HG03025 (cell line): ENCODE measurements around the gene LRP1B.

Source experiments
- ATAC-seq: cut with Tn5 transposase; IDR thresholded peaks from one replicate; pipeline ENCODE4 v1.9.1; 2021; ENCODE audit warnings: mild to moderate bottlenecking, moderate library complexity; ENCODE audit not compliant: unreplicated experiment, low FRiP score

Gene LRP1B

GRCh38 chr2:141704541-141704940, 426.3 kb downstream of the LRP1B start:
- no peak for ATAC-seq

DNA sequence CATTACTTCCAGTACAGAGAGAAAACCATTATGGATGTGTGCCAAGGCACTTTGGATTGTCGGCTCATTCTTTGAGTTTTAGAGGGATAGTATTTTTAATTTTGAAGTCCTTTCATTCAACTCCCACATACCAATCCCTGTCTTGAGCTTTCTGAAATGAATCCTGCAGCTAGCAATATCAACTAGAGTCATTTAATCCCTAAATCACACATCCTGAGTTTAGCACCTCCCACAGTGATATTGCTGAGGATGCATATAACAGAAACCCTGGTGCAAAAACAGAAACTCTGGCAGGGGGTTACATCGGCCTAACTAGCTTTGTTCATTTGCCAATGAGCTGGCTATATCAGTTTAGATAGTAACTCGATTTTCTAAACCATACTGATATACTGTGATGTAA, 427.3 kb downstream of the LRP1B start:
- no peak for ATAC-seq

GRCh38 chr2:141701618-141702017, 429.2 kb downstream of the LRP1B start:
- no peak for ATAC-seq

DNA sequence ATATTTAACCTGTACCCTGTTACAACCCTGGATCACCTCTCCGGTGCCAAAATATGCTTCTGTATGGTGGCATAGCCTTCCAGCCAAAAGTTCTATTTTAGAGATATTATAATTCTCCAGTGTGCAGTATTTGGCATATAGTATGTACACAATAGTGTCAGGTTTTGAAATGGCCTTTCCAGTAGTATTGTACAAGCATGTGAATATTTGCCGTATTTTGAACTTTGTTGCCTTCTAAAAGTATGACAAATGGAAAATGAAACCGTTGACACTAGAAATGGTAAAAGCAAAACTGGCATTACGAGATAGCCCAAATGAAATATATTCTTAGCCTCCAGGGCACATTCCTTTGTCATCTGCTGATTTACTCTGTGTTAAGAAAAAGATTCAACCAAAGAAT, 431.2 kb downstream of the LRP1B start:
- no peak for ATAC-seq

GRCh38 chr2:141698500-141698899, 432.3 kb downstream of the LRP1B start:
- ATAC-seq: no peak

DNA sequence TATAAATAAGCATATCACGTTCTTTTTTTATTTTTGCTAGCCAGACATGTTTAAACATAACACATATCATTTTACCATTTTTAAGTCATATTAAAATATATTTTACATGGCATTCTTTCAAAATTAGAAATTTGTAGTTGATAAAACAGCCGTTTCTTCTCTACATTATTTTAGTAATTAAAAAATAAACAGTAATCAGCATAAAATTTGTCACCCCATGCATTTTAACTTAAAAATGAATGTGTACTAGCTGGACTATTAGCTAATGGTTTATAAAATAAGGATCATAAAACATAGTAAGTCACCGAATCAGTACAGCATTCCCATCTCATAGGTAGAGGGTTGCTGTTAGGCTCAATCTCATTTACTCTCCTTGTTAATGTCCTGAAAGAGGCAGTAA, 433.8 kb downstream of the LRP1B start:
- no peak for ATAC-seq

- no peak for ATAC-seq
Measured at GRCh38 chr2:141694180-141694579, 436.6 kb downstream of the LRP1B start.

- no peak for ATAC-seq
Measured at GRCh38 chr2:141692829-141693228, 438.0 kb downstream of the LRP1B start.

DNA sequence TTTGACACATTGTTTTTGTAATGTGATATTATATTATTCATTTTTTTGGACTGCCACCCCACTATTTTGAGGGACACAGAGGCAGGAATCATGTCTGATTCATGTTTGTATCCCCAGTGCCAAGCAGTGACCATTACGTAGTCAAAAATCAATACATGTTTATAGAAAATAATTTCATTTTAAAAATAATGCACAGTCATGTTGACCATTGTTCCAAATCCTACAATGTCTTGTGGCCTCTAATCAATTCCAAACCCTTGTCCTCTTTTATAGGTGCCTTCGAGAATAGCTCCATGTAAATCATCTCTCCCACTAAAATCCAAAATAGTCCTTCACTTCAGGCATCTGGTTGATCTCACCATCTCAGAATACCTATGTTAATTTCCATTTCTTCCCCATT, 454.7 kb downstream of the LRP1B start:
- no peak for ATAC-seq

DNA sequence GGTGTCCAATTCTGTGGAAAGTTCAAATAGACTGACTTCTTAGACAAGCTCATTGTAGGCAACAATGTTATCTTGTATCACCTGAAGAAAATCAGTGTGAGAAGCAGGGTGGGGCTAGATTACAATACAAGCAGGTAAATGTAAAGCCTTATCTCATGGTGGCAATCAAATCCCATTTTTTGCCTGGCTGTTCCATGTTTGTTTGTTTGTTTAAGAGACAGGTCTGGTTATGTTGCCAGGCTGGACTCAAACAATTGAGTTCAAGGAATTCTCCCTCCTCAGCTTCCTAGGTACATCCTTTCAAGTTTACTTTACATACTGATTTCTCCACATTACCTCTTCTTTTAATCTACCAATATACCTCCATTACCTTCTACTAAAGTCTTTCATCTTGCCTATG, 464.6 kb downstream of the LRP1B start:
- ATAC-seq: no peak

DNA sequence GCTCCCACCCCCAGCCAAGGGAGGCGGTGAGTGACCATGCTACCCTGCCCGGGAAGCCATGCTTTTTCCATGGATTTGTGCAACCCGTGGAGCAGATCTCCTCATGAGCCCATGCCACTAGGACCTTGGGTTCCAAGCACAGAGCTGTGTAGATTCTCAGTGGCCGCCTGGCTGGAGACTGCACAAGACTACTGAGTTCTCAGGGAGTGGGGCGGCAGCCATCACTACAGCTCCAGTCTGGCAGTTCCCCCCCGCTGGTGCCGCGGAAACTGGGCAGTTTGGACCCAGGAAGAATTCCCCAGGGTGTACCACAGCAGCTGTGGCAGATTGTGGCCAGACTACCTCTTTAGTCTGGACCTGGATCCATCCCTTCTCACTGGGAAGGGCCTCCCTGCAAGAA, 470.6 kb downstream of the LRP1B start:
- ATAC-seq: no peak

GRCh38 chr2:141654311-141654710, 476.5 kb downstream of the LRP1B start:
- no peak for ATAC-seq

GRCh38 chr2:141653184-141653583, 477.6 kb downstream of the LRP1B start:
- no peak for ATAC-seq

DNA sequence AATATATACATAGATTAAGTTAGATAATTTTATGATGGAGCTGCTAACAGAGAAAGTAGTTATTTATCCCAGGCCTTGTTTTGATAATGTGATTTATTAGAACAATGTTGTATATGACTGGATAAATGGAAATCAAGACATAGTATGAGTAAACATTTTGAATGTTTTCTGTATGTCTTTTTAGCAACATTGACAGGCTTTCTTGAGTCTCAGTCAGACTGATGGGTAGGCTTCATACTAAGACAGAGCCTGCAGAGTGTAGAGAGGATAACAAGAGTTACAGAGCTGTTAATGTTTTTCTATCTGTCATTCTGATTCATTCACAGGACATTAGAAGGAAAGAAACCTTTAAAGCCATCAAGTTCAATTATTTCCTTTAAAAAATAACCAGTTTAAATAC, 478.5 kb downstream of the LRP1B start:
- ATAC-seq: no peak

- no peak for ATAC-seq
Measured at GRCh38 chr2:141647353-141647752, 483.5 kb downstream of the LRP1B start.

- no peak for ATAC-seq
Measured at GRCh38 chr2:141641462-141641861, 489.4 kb downstream of the LRP1B start.

GRCh38 chr2:141639809-141640208, 491.0 kb downstream of the LRP1B start:
- ATAC-seq: no peak

DNA sequence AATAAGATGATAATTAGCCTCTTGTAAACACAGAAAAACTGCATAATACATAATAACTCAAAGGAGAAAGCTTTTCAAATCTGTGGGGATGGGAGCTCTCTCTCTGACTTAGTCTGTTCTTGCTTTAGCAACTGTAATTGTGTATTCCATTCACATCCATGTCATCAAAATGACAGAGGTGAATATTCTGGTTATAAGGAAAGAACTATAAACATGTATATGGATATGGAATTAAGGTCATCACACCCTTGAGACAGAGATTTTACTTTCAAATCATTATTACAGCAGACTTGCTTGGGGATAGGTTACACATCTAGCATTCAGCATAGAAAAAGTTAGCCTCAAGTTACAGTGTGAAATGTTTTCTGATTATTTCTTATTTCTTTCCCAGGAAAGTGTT, 497.7 kb downstream of the LRP1B start:
- ATAC-seq: no peak

- ATAC-seq: no peak
Measured at GRCh38 chr2:141630407-141630930, 500.3 kb downstream of the LRP1B start.

- ATAC-seq: no peak
Measured at GRCh38 chr2:141620372-141620771, 510.4 kb downstream of the LRP1B start.

DNA sequence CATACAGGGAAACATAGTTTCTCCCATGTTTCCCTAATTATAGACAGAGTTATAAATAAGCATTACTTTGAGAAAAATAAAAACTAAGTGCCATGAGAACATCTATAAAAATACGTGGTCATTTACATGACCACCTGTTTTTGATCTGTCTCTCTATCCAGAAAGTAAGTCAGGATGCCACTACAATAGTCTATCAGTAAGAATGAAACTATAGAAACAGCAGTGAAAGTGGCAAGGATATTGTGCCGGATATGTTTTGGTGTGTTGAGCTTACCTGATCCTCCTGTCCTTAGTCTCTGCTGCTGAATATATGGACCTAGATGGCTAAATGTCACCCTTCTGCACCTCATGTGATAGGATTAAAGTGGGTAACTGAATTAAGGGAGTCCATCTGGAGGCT, 512.4 kb downstream of the LRP1B start:
- ATAC-seq: no peak

DNA sequence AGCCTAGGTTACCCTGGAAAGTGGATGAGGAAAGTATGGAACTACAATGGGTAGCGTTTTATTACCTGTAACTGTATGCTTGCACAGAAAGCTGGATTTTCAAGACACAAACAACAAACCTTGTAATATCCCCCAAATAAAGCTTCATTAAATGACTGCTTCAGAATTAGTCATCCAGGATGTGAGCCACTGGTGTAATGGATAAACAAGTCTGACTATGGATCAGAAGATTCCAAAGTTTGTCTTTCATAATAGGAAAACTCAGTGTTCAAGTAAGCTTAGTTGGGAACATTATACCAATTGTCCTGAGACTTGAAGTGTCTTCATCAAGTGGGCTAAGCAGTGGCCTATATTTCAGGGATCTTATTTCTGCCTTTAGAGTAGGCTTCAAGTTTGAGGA, 518.8 kb downstream of the LRP1B start:
- ATAC-seq: no peak

DNA sequence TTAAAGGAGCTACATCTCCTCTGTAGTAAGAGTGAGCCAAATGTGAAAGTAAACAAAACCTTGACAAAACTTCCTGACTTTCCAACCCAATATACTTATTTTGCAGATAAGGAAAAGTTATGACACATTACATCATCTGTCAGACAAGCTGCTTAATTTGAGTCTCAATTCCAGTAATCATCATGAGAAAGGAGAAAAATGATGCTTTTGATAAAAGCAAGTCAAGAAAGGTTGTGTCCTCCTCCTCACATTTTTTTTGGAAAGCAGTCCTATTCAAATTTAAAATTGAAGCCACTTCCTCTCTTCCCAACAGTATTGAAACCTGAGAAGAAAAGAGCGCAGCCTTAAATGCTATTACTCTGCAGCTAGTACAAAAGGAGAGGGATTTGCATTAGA, 519.6 kb downstream of the LRP1B start:
- no peak for ATAC-seq
